H1 (cell line): ENCODE data around the gene ACTR5. TPM values are rescaled to one million over a fixed set of nuclear protein-coding genes. Genes with fewer than 3 reads are reported as not detected.
A peak's percentile ranks its signal among the peaks of the same experiment; 100 is the strongest.

Source experiments
- ATF3 ChIP-seq: IDR thresholded peaks from 2 replicates; pipeline ENCODE4 v1.6.1; 2011; ENCODE audit warnings: low read depth, mild to moderate bottlenecking, low read length; ENCODE audit not compliant: insufficient read depth
- CBX5 ChIP-seq: fragments of 300-800, 300-1000 bp; sonication (generic); IDR thresholded peaks from 2 replicates; pipeline ENCODE4 v1.7.1; 2016; ENCODE audit warnings: antibody characterized with exemption, low read length, low read depth
- CBX8 ChIP-seq: fragments of 300-800, 300-1000 bp; sonication (generic); IDR thresholded peaks from 2 replicates; pipeline ENCODE4 v1.7.1; 2016; ENCODE audit warnings: low read depth, low read length, borderline replicate concordance
- CEBPB ChIP-seq: IDR thresholded peaks from 2 replicates; pipeline ENCODE4 v1.6.1; 2012; ENCODE audit warnings: low read depth, low read length
- CHD1 ChIP-seq: IDR thresholded peaks from 2 replicates; pipeline ENCODE4 v1.6.1; 2012; ENCODE audit warnings: low read depth, low read length, improper control_type of control experiment
- CHD2 ChIP-seq: IDR thresholded peaks from 2 replicates; pipeline ENCODE4 v1.6.1; 2012; ENCODE audit warnings: low read length, improper control_type of control experiment
- CREB1 ChIP-seq: IDR thresholded peaks from 2 replicates; pipeline ENCODE4 v1.6.1; 2012; ENCODE audit warnings: inconsistent platforms
- CTCF ChIP-seq, 3 experiments: IDR thresholded peaks; 1 replicate in 2 of 3; 2 replicates in 1 of 3; pipeline versions ENCODE4 v1.5.1 to v1.6.1; 2011; ENCODE audit warnings: low read length in 3 of 3, mild to moderate bottlenecking in 3 of 3, inconsistent platforms in 2 of 3, low read depth in 1 of 3, moderate library complexity in 1 of 3; ENCODE audit not compliant: insufficient read depth in 1 of 3; ENCODE audit errors: control extremely low read depth in 1 of 3
- EZH2 ChIP-seq: fragments of 200-600 bp; sonication (generic); IDR thresholded peaks from 2 replicates; pipeline ENCODE4 v1.7.1; 2012; ENCODE audit warnings: low read depth, mild to moderate bottlenecking, moderate library complexity, low read length, inconsistent platforms; ENCODE audit not compliant: severe bottlenecking
- FOSL1 ChIP-seq: IDR thresholded peaks from 2 replicates; pipeline ENCODE4 v1.6.1; 2011; ENCODE audit warnings: mild to moderate bottlenecking, low read depth, low read length, moderate library complexity; ENCODE audit not compliant: insufficient read depth
- HDAC2 ChIP-seq, 2 experiments: fragments of 300-600 bp in 1 of 2; sonication (generic) in 1 of 2; IDR thresholded peaks; 2 replicates each; pipeline ENCODE4 v1.6.1; 2011 to 2012; ENCODE audit warnings: low read depth in 2 of 2, low read length in 2 of 2, mild to moderate bottlenecking in 2 of 2, moderate library complexity in 2 of 2, borderline replicate concordance in 1 of 2, inconsistent platforms in 1 of 2
- KDM5A ChIP-seq: fragments of 200-600 bp; IDR thresholded peaks from 2 replicates; pipeline ENCODE4 v1.7.1; 2012; ENCODE audit warnings: mild to moderate bottlenecking, low read length, inconsistent platforms, mixed read lengths
- MAX ChIP-seq: IDR thresholded peaks from 2 replicates; pipeline ENCODE4 v1.6.1; 2012; ENCODE audit warnings: inconsistent platforms
- POLR2AphosphoS5 ChIP-seq: IDR thresholded peaks from 2 replicates; pipeline ENCODE4 v1.6.1; 2011; ENCODE audit warnings: low read depth, low read length
- RBBP5 ChIP-seq: IDR thresholded peaks from 2 replicates; pipeline ENCODE4 v1.7.1; 2012; ENCODE audit warnings: low read depth, mild to moderate bottlenecking, inconsistent platforms, low read length, moderate library complexity, borderline replicate concordance
- SP4 ChIP-seq: IDR thresholded peaks from 2 replicates; pipeline ENCODE4 v1.6.1; 2012; ENCODE audit warnings: low read length, inconsistent platforms
- SRF ChIP-seq: IDR thresholded peaks from 2 replicates; pipeline ENCODE4 v1.6.1; 2011; ENCODE audit warnings: mild to moderate bottlenecking, low read depth, low read length, moderate library complexity
- TAF7 ChIP-seq: optimal IDR thresholded peaks from 2 replicates; pipeline ENCODE3; 2011; ENCODE audit warnings: low read depth, mild to moderate bottlenecking, inconsistent platforms, low read length, moderate library complexity, borderline replicate concordance
- USF2 ChIP-seq: IDR thresholded peaks from 2 replicates; pipeline ENCODE4 v1.6.1; 2011; ENCODE audit warnings: low read length, improper control_type of control experiment
- polyA plus RNA-seq, 7 experiments: library from polyadenylated mRNA; depleted of rRNA in 3 of 7; stranded (reverse) in 5 of 7; unstranded in 2 of 7; fragments of >200 nt in 5 of 7; fragments of 200-250 nt in 2 of 7; gene quantifications; 1 replicate in 5 of 7; 2 replicates in 1 of 7; 4 replicates in 1 of 7; pipeline versions ENCODE4 v1.2.1 to v1.2.3, GENCODE V29; 2011 to 2013; ENCODE audit warnings: missing spikeins in 2 of 7, mixed read lengths in 2 of 7
- total RNA-seq: library from RNA; stranded (reverse); fragmentation: NEBNext Ultra II Directional; extraction: Animal tissue kit (Norgen Biotek cat#: 25700); gene quantifications from 2 replicates; pipeline ENCODE4 v1.2.1, GENCODE V29; 2021

Gene ACTR5
- total and polyA plus RNA-seq, 2 of the 8 experiments (the other 6 are each of a cell fraction or from before 2014, with no cell fraction given) = 10.4 to 14.4 TPM

GRCh38 chr20:38725931-38726803 is 22.1 kb upstream of the ACTR5 start (continued):
- TF ChIP-seq CEBPB (no peak), CHD2 (no peak), CBX8 (peak; percentile 99), CREB1 (no peak), ATF3 (no peak), USF2 (no peak), POLR2AphosphoS5 (no peak), FOSL1 (no peak), RBBP5 (no peak), CBX5 (no peak), CTCF (IDR thresholded peaks at IDR 0.05; ENCODE audit: control extremely low read depth in 1 of 3, insufficient read depth in 1 of 3, low read depth in 1 of 3, low read length in 3 of 3) (peak; percentile 85 to 88 (median 86)), HDAC2 (IDR thresholded peaks at IDR 0.05; ENCODE audit: borderline replicate concordance in 1 of 2, low read depth in 2 of 2, low read length in 2 of 2) (no peak), TAF7 (peak; percentile 33), SRF (no peak), EZH2 (no peak), SP4 (no peak), MAX (0 out of 2 replicates have a peak, but pooled peaks have one; percentile 22), CHD1 (no peak), KDM5A (no peak)
